T-helper 2 cell treated with Interferon-gamma antibody and Interleukin-4, amounts not matched to agents 5 μg/mL and 100 μg/mL, for 36 hours (primary cell): ENCODE data around the gene COX7A1.
"Not testable (repeated sequence)": the region's sequence is repeated elsewhere in the genome, so short reads cannot be mapped to it uniquely, and the experiment has no call there.

ENCODE experiments used
- DNase-seq: peaks from one replicate; pipeline ENCODE4 v3.0.0; 2021; ENCODE audit warnings: low spot score
- H3K27ac Mint-ChIP-seq: one replicate; pipeline ENCODE4 v1.8.0; 2021; ENCODE audit warnings: mild to moderate bottlenecking, mixed read lengths
- H3K27me3 Mint-ChIP-seq: one replicate; pipeline ENCODE4 v1.8.0; 2021; ENCODE audit warnings: low read depth, mixed read lengths
- H3K36me3 Mint-ChIP-seq: one replicate; pipeline ENCODE4 v1.8.0; 2021; ENCODE audit warnings: low read depth, mixed read lengths
- H3K4me1 Mint-ChIP-seq: one replicate; pipeline ENCODE4 v1.8.0; 2021; ENCODE audit warnings: low read depth, mixed read lengths
- H3K4me3 Mint-ChIP-seq: one replicate; pipeline ENCODE4 v1.8.0; 2022; ENCODE audit warnings: mild to moderate bottlenecking, moderate library complexity, mixed read lengths
- H3K9me3 Mint-ChIP-seq: one replicate; pipeline ENCODE4 v1.8.0; 2021; ENCODE audit warnings: mixed read lengths

Gene COX7A1

DNA sequence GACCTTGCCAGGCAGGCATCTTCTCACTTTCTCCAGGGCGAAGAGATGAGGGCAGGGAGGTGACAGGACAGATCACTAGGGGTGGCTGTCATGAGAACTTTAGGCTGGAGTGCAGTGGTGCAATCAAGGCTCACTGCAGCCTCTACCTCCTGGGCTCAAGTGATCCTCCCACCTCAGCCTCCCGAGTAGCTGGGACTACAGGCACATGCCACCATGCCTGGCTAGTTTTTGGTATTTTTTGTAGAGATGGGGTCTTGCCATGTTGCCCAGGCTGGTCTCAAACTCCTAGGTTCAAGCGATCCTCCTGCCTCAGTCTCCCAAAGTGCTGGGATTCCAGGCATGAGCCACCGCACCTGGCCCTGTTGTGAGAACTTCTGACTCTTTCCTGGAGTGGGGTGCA, 17.4 kb downstream of the COX7A1 start:
- H3K27me3 Mint-ChIP-seq, DNase-seq, H3K4me3 Mint-ChIP-seq, H3K36me3 Mint-ChIP-seq, H3K9me3 Mint-ChIP-seq, H3K27ac Mint-ChIP-seq: not testable (repeated sequence)
- H3K4me1 Mint-ChIP-seq = peaks cover 17% of the 10 kb centered on the region

DNA sequence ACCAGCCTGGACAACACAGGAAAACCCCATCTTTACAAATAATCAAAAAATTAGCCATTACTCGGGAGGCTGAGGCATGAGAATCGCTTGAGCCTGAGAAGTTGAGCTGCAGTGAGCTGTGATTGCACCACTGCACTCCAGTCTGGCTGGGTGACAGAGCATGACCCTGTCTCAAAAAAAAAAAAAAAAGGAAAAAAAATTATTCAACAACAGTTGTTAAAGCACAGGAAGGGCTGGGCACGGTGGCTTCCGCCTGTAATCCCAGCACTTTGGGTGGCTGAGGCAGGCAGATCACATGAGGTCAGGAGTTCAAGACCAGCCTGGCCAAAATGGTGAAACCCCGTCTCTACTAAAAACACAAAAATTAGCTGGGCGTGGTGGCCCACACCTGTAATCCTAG, 21.0 kb downstream of the COX7A1 start:
- not testable (repeated sequence) for DNase-seq, H3K36me3 Mint-ChIP-seq, H3K27ac Mint-ChIP-seq, H3K4me3 Mint-ChIP-seq, H3K9me3 Mint-ChIP-seq, H3K27me3 Mint-ChIP-seq
- peaks cover 20% of the 10 kb centered on the region for H3K4me1 Mint-ChIP-seq

DNA sequence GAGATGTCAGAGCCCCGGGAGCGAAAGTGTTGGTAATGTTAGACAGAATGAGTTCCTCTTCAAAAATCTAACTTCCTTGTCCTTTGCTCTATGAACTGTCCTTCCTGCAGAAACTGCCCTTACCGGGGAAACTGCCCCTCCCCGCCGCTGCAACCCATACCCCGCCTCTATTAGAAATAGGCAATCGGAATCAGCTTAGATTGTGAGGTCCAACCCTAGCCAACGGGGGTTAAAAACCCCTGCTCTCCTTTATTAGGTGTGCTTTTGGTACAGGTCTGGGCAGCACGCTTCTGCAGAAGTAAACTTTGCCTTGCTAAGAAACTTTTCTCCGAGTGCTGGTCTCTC, 23.9 kb downstream of the COX7A1 start:
- H3K9me3 Mint-ChIP-seq = no peaks in the 10 kb centered on the region
- peak overlapping the region; percentile 85 for H3K4me3 Mint-ChIP-seq
- no peaks in the 10 kb centered on the region for H3K27me3 Mint-ChIP-seq
- no peak for DNase-seq
- H3K4me1 Mint-ChIP-seq = peaks cover 20% of the 10 kb centered on the region
- peak overlapping the region; percentile 92 for H3K27ac Mint-ChIP-seq
- H3K36me3 Mint-ChIP-seq = peaks cover 19% of the 10 kb centered on the region

DNA sequence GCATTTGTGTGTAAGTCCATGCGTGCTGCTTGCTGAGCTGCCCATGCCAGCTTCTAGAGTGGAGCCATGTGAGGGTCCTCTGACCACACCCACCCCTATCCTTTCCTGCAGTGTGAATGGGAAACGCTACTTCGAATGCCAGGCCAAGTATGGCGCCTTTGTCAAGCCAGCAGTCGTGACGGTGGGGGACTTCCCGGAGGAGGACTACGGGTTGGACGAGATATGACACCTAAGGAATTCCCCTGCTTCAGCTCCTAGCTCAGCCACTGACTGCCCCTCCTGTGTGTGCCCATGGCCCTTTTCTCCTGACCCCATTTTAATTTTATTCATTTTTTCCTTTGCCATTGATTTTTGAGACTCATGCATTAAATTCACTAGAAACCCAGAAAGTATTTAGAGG, 26.7 kb downstream of the COX7A1 start:
- Mint-ChIP-seq H3K4me1 (peaks cover 9% of the 10 kb centered on the region), H3K36me3 (peaks cover 31% of the 10 kb centered on the region), H3K27me3 (no peaks in the 10 kb centered on the region), H3K4me3 (no peak overlapping the region), H3K9me3 (no peaks in the 10 kb centered on the region), H3K27ac (peak overlapping the region; percentile 36)
- DNase-seq = no peak

DNA sequence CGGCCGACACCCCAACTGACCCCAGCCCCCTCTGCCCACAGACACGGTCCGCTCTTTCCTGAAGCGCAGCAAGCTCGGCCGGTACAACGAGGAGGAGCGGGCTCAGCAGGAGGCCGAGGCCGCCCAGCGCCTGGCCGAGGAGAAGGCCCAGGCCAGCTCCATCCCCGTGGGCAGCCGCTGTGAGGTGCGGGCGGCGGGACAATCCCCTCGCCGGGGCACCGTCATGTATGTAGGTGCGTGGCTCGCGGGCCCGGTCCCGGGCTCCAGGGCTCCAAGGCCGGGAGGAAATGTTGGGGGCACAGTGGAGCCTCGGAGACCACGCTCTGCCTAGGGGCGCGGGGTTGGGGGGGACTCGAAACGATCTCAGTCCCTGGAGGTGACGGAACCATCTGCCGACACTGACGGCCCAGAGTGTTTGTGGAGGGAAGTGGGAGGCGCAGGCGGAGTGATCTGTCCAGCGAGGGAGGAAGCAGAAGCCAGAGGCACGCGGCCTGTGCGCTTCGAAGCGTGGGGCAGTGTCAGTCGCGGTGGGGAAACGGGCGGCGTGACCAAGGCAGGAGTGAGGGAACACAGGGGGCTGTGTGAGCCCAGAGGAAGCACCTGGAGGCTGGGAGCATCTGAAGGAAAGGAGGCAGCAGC, 30.6 kb downstream of the COX7A1 start:
- H3K36me3 Mint-ChIP-seq = peaks cover 60% of the 10 kb centered on the region
- peaks cover 11% of the 10 kb centered on the region for H3K4me1 Mint-ChIP-seq
- no peaks in the 10 kb centered on the region for H3K27me3 Mint-ChIP-seq
- H3K4me3 Mint-ChIP-seq = no peak overlapping the region
- H3K9me3 Mint-ChIP-seq = no peaks in the 10 kb centered on the region
- H3K27ac Mint-ChIP-seq = no peak overlapping the region
- no peak for DNase-seq

DNA sequence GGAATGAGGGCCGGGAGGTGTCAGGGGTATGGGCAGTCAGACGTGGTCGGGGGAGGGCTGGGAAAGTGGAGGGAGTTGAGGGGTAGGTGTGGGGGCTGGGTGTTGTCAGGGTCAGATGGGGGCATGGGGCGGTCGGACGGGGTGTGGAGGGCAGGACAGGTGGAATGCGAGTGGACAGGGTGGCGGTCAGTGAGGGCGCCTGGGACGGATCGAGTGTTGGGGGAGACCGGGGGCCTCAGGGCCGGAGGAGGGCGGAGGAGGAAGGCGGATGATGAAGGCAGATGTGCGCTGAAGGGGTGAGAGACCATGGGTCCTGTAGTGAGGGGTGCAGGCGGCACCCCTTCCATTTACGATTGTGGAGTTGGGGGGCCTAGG, 31.3 kb downstream of the COX7A1 start:
- H3K9me3 Mint-ChIP-seq = no peaks in the 10 kb centered on the region
- no peak overlapping the region for H3K27ac Mint-ChIP-seq
- no peaks in the 10 kb centered on the region for H3K27me3 Mint-ChIP-seq
- no peak for DNase-seq
- H3K4me1 Mint-ChIP-seq = peaks cover 15% of the 10 kb centered on the region
- peaks cover 64% of the 10 kb centered on the region for H3K36me3 Mint-ChIP-seq
- H3K4me3 Mint-ChIP-seq = no peak overlapping the region

DNA sequence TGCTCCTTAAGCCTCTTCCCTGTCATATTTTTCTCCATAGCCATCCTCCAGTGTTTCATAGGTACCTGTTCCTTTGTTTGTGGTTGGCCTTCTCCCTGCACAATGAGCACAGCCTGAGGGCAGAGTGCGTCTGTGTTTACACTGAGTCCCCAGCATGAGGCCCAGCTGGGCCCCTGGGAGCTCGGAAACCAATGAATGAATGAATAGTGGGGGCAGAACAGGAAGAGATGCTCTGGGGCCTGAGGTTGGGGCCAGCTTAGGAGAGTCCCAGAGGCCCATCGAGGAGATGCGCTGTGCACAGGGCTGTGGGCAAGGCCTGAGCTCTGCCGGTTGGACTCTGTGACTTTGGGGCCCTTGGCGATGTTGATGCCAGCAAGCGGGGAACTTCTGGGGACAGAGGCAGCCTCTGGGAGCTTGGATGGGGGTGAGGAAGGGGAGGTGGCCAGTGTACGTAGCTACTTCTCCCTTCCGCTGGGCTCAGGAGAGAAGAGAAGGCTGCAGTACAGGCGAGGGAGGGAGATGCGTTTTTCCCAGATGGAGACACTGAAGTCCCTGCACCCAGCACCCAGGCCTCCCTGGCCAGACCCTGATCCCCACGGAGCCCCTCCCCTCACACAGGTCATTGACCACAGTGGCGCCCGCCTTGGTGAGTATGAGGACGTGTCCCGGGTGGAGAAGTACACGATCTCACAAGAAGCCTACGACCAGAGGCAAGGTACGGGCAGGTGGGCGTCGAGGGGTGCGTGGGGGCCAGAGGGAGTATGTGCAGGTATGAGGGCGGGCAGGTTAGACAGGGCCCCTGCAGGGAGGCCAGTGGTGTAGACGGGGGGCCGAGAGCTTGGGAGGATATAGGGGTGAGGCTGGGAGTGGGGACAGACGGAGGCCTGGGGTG, 31.9 kb downstream of the COX7A1 start:
- Mint-ChIP-seq H3K4me3 (no peak overlapping the region), H3K4me1 (peaks cover 16% of the 10 kb centered on the region), H3K36me3 (peaks cover 59% of the 10 kb centered on the region), H3K27me3 (no peaks in the 10 kb centered on the region), H3K9me3 (no peaks in the 10 kb centered on the region), H3K27ac (no peak overlapping the region)
- DNase-seq = no peak

DNA sequence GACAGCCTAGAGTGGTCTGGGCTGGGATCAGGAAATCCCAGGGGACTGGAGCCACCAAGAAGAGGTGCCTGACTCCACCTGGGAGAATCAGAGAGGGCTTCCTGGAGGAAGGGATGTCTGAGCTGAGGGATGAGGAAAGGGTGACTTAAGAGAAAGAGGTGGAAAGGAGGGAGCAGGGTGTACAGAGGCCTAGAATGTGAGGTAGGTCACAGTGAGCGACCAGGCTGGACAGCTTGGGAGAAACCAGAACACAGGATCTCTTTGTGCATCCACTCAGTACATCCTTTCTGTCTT, 36.0 kb downstream of the COX7A1 start:
- H3K27ac Mint-ChIP-seq = peak overlapping the region; percentile 99
- H3K4me3 Mint-ChIP-seq = peak overlapping the region; percentile 96
- no peaks in the 10 kb centered on the region for H3K9me3 Mint-ChIP-seq
- H3K36me3 Mint-ChIP-seq = peaks cover 48% of the 10 kb centered on the region
- peaks cover 29% of the 10 kb centered on the region for H3K4me1 Mint-ChIP-seq
- H3K27me3 Mint-ChIP-seq = peaks cover 5% of the 10 kb centered on the region
- DNase-seq = no peak

DNA sequence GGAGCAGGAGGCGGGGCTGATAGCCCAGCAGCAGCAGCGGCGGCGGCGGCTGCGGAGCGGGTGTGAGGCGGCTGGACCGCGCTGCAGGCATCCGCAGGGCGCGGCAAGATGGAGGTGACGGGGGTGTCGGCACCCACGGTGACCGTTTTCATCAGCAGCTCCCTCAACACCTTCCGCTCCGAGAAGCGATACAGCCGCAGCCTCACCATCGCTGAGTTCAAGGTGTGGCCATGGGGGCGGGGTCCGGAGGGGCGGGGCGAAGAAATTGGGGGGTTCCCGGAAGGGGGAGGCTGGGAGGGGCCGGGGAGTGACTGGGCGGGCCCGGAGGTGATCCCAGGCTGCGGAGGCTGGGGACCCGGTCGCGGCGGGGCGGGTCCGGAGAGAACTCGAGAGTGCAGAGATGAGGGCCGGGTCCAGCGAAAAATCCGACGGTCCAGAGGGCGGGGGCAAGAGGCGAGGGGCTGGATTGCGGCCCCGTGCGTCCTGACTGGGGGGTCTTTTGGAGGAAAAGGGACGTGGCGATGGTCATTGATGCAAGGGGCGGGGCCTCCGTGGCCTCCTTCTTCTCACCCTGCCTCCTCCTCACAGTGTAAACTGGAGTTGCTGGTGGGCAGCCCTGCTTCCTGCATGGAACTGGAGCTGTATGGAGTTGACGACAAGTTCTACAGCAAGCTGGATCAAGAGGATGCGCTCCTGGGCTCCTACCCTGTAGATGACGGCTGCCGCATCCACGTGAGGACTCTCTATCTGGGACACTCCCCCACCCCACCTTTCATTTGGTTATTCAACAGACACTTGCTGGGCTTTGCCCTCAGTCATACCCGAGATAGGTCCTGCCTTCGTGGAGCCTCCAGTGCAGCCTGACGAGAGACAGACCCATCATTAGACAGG, 36.5 kb downstream of the COX7A1 start, which contains the start of gene TBCB:
Gene TBCB, plus strand, starts transcription at position 16 of the 891 bp plus-strand sequence. Its CDS starts 93 bp downstream, at position 109.
- peaks cover 5% of the 10 kb centered on the region for H3K27me3 Mint-ChIP-seq
- peaks cover 29% of the 10 kb centered on the region for H3K4me1 Mint-ChIP-seq
- H3K27ac Mint-ChIP-seq = peak within 1 kb of the TSS; percentile 99
- DNase-seq = no peak
- H3K36me3 Mint-ChIP-seq = peaks cover 47% of the 10 kb centered on the region
- H3K4me3 Mint-ChIP-seq = peak within 1 kb of the TSS; percentile 96
- H3K9me3 Mint-ChIP-seq = no peaks in the 10 kb centered on the region

DNA sequence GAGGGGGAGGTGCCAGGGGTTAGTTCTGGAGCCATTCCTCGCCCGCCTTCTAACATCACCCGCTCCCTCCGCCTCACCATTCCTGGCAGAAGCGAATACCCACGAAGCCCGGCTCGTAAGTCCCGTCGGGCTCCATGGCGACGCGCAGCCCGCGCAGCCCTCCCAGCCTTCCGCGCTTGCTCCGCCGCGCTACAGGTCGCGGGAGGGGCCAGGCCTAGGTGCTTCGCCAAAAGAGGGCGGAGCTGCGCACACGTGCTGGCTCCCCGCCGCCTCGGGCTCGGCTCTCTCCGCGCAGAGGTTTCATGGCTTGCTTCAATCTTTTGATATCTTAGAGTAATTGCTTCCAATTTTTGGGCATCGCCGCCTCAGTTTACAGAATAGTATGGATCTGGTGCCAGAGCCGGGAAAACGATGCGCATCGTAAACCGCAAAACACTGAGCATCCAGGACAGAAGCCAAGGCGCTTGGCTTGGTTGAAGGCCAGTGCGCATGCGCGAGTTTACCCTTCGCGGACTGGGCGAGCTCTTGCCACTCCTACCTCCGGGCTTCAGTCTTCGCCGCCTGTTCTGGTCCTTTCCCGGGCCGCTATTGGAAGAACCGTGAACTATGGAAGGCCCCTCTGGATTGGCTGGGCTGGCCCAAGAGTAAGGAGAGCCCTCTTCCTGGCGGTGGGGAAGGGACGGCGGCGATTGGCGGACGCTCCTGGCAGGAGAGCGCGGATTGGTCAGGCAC, 37.4 kb downstream of the COX7A1 start, which contains the start of gene POLR2I:
Gene POLR2I, minus strand, starts transcription at position 155 of the 732 bp plus-strand sequence. Its CDS starts 19 bp downstream, at position 136.
- DNase-seq = peak; percentile 99
- Mint-ChIP-seq H3K36me3 (peaks cover 42% of the 10 kb centered on the region), H3K9me3 (no peaks in the 10 kb centered on the region), H3K4me1 (peaks cover 27% of the 10 kb centered on the region), H3K27me3 (peaks cover 5% of the 10 kb centered on the region), H3K4me3 (peak within 1 kb of the TSS; percentile 96), H3K27ac (peak within 1 kb of the TSS; percentile 99)

DNA sequence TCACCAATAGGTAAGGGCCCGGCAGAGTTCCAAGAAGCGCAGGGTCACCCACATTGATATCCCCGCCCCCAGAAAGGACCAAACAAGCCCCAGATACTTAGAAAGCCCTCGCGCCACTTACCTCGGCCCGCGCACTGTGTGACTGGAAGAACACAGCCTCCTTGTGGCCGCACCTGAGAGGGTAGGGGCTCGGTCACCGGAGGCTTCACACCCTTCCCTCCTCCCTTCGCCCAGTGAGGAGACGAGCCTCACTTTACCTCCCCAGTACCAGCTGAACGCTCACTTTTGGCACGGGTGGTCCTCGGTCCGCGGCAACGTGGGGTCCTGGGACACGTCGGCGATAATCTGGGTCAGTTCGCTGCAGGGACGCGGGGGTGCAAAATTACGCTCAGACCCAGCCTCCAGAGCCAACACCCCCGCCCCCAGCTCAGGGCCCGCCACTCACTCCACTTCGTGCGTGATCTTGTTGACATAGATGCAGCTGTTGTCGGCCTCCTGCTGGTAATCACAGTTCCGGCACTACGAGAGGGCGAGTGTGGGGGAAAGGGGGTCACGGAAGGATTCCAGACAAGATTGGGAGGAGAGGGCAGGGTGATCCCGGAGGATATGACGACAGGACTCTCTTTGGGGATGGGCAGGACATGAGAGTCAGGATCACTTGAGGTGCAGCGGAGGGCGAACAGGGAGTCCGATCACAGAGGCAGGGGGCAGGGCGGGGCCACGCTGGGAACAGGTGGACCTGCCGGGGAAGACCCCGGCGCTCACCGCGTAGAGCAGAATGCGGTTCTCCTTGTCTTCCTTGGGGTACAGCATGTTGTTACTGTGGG, 38.1 kb downstream of the COX7A1 start:
- Mint-ChIP-seq H3K27ac (peak overlapping the region; percentile 99), H3K36me3 (peaks cover 35% of the 10 kb centered on the region), H3K27me3 (peaks cover 5% of the 10 kb centered on the region), H3K9me3 (no peaks in the 10 kb centered on the region), H3K4me3 (peak overlapping the region; percentile 96), H3K4me1 (peaks cover 26% of the 10 kb centered on the region)
- no peak for DNase-seq

DNA sequence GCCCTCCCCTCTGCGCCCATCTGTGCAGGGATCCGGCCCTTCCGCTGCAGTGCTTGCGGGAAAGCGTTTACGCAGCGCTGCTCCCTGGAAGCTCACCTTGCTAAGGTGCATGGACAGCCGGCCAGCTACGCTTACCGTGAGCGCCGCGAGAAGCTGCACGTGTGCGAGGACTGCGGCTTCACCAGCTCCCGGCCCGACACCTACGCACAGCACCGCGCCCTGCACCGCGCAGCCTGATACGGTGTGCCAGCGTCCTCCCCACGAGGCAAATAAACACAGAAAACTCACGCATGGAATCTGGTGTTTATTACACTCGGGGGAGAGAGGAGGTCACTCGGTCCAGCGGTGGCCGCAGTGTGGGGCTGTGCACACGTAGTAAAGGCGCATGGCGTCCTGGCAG, 38.8 kb downstream of the COX7A1 start:
- Mint-ChIP-seq H3K27ac (peak overlapping the region; percentile 52), H3K36me3 (peaks cover 30% of the 10 kb centered on the region), H3K4me3 (peak overlapping the region; percentile 96), H3K27me3 (peaks cover 5% of the 10 kb centered on the region), H3K4me1 (peaks cover 26% of the 10 kb centered on the region), H3K9me3 (no peaks in the 10 kb centered on the region)
- DNase-seq = no peak

DNA sequence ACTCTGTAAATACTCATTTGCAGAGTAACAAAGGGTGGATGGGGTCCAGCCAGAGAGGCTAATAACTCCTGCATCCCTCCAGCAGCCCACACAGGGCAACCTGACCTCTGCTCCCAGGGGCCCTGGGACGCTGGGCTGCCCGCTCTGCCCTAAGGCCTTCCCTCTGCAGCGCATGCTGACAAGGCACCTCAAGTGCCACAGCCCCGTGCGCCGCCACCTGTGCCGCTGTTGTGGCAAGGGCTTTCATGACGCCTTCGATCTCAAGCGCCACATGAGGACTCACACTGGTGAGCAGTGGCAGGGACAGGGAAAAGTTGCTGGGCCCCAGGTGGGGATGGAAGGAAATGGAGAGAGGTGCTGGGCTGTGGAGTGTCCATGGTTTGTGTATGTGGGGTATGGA, 39.6 kb downstream of the COX7A1 start:
- H3K27ac Mint-ChIP-seq = peak overlapping the region; percentile 71
- H3K27me3 Mint-ChIP-seq = peaks cover 5% of the 10 kb centered on the region
- H3K36me3 Mint-ChIP-seq = peaks cover 25% of the 10 kb centered on the region
- no peak for DNase-seq
- H3K4me1 Mint-ChIP-seq = peaks cover 23% of the 10 kb centered on the region
- H3K4me3 Mint-ChIP-seq = peak overlapping the region; percentile 96
- H3K9me3 Mint-ChIP-seq = no peaks in the 10 kb centered on the region
